SK-N-SH (cell line): ENCODE measurements around the gene CDK5RAP2. TPM values are rescaled to one million over a fixed set of nuclear protein-coding genes. Genes with fewer than 3 reads are reported as not detected.

ENCODE experiments used
- CTCF ChIA-PET: fragments of 300-600, 350-600 bp; formaldehyde crosslinking; extraction: SDS; loops from one replicate; lab custom pipeline; 2021; lab: Yijun Ruan, JAX
- POLR2A ChIA-PET: fragments of 350-600 bp; sonication (Branson Sonifier 250); formaldehyde crosslinking; extraction: SDS; loops from one replicate; lab custom pipeline; 2020; ENCODE audit warnings: antibody characterized with exemption, inconsistent platforms; lab: Yijun Ruan, JAX
- DNase-seq: peaks from one replicate; pipeline ENCODE4 v3.0.0; 2012
- H2AFZ ChIP-seq: fragments of 200-600 bp; sonication (generic); 2 replicates; pipeline ENCODE4 v1.8.1; 2016; ENCODE audit warnings: antibody characterized with exemption, mild to moderate bottlenecking, low read depth
- H3F3A ChIP-seq: fragments of 200-600 bp; sonication (generic); replicated peaks from 2 replicates; pipeline ENCODE3; 2016; ENCODE audit warnings: antibody characterized with exemption, mild to moderate bottlenecking; ENCODE audit not compliant: insufficient read depth
- H3K27ac ChIP-seq, 2 experiments: fragments of 200-500 bp in 1 of 2; fragments of 200-600 bp in 1 of 2; sonication (Bioruptor generic) in 1 of 2; sonication (generic), shearing (Covaris generic) in 1 of 2; 2 replicates each; pipeline versions ENCODE4 v1.5.1 to v1.6.1; 2014 to 2016; ENCODE audit warnings: low read depth in 2 of 2, inconsistent platforms in 1 of 2, low read length in 1 of 2, mild to moderate bottlenecking in 1 of 2, mixed read lengths in 1 of 2
- H3K27me3 ChIP-seq: fragments of 200-600 bp; sonication (generic), shearing (Covaris generic); 2 replicates; pipeline ENCODE4 v1.6.1; 2016; ENCODE audit warnings: mixed run types; ENCODE audit not compliant: insufficient read depth
- H3K36me3 ChIP-seq, 2 experiments: fragments of 200-500 bp in 1 of 2; fragments of 200-600 bp in 1 of 2; sonication (Bioruptor generic) in 1 of 2; sonication (generic) in 1 of 2; replicated peaks in 1 of 2; 2 replicates each; pipeline versions ENCODE3 to v1.5.1; 2014 to 2016; ENCODE audit warnings: low read length in 1 of 2, mild to moderate bottlenecking in 1 of 2; ENCODE audit not compliant: insufficient read depth in 2 of 2, control insufficient read depth in 1 of 2
- H3K4me1 ChIP-seq, 2 experiments: fragments of 200-500 bp in 1 of 2; fragments of 200-600 bp in 1 of 2; sonication (Bioruptor generic) in 1 of 2; sonication (generic), shearing (Covaris generic) in 1 of 2; 2 replicates each; pipeline versions ENCODE4 v1.5.1 to v1.6.1; 2014 to 2016; ENCODE audit warnings: low read depth in 1 of 2, low read length in 1 of 2, mixed run types in 1 of 2; ENCODE audit not compliant: insufficient read depth in 2 of 2, control insufficient read depth in 1 of 2
- H3K4me2 ChIP-seq: fragments of 200-600 bp; sonication (generic), shearing (Covaris generic); 2 replicates; pipeline ENCODE4 v1.6.1; 2017; ENCODE audit warnings: mixed run types
- H3K4me3 ChIP-seq, 2 experiments: fragments of 200-500 bp in 1 of 2; fragments of 200-600 bp in 1 of 2; sonication (Bioruptor generic) in 1 of 2; sonication (generic), shearing (Covaris generic) in 1 of 2; 2 replicates each; pipeline versions ENCODE4 v1.5.1 to v1.8.1; 2014 to 2016; ENCODE audit warnings: low read depth in 2 of 2, inconsistent platforms in 1 of 2, low read length in 1 of 2, mild to moderate bottlenecking in 1 of 2, mixed read lengths in 1 of 2, moderate library complexity in 1 of 2
- H3K79me2 ChIP-seq: fragments of 200-600 bp; sonication (generic); 2 replicates; pipeline ENCODE4 v1.8.1; 2017; ENCODE audit warnings: mild to moderate bottlenecking; ENCODE audit not compliant: insufficient read depth
- H3K9ac ChIP-seq: fragments of 200-600 bp; sonication (generic); 2 replicates; pipeline ENCODE4 v1.6.1; 2017; ENCODE audit warnings: mixed run types
- H3K9me2 ChIP-seq: fragments of 200-600 bp; sonication (generic); 2 replicates; pipeline ENCODE4 v1.6.1; 2017; ENCODE audit warnings: mixed run types
- H3K9me3 ChIP-seq: fragments of 200-600 bp; sonication (generic); 2 replicates; pipeline ENCODE4 v1.6.1; 2017; ENCODE audit warnings: mixed run types, mild to moderate bottlenecking, moderate library complexity
- H4K20me1 ChIP-seq: fragments of 200-600 bp; sonication (generic); 2 replicates; pipeline ENCODE4 v1.6.1; 2017; ENCODE audit warnings: mild to moderate bottlenecking, mixed run types; ENCODE audit not compliant: insufficient read depth
- CTCF ChIP-seq: fragments of 200-600 bp; sonication (generic); IDR thresholded peaks from 2 replicates; pipeline ENCODE4 v1.6.1; 2017; ENCODE audit warnings: antibody characterized with exemption, mild to moderate bottlenecking, moderate library complexity
- FOSL2 ChIP-seq: IDR thresholded peaks from 2 replicates; pipeline ENCODE4 v1.4.0; 2012; ENCODE audit warnings: low read depth, mild to moderate bottlenecking, moderate library complexity, borderline replicate concordance
- GABPA ChIP-seq: IDR thresholded peaks from 2 replicates; pipeline ENCODE4 v1.4.0; 2012; ENCODE audit warnings: low read depth, mild to moderate bottlenecking
- GATA2 ChIP-seq: sonication (generic); formaldehyde crosslinking; IDR thresholded peaks from 2 replicates; pipeline ENCODE4 v1.5.0; 2020; ENCODE audit warnings: mild to moderate bottlenecking, missing genetic modification reagents
- IRF3 ChIP-seq: fragments of 150-350 bp; IDR thresholded peaks from 2 replicates; pipeline ENCODE4 v1.6.1; 2016; ENCODE audit warnings: mild to moderate bottlenecking, low read depth, low read length
- JUND ChIP-seq: IDR thresholded peaks from 2 replicates; pipeline ENCODE4 v1.4.0; 2012
- MAX ChIP-seq: IDR thresholded peaks from 2 replicates; pipeline ENCODE4 v1.4.0; 2012; ENCODE audit warnings: low read depth
- MEF2A ChIP-seq: IDR thresholded peaks from 2 replicates; pipeline ENCODE4 v1.4.0; 2012; ENCODE audit warnings: low read depth, borderline replicate concordance
- MXI1 ChIP-seq: IDR thresholded peaks from 2 replicates; pipeline ENCODE4 v1.6.1; 2012; ENCODE audit warnings: mild to moderate bottlenecking, low read depth, low read length, improper control_type of control experiment
- NFIC ChIP-seq: IDR thresholded peaks from 2 replicates; pipeline ENCODE4 v1.4.0; 2012; ENCODE audit warnings: borderline replicate concordance
- NRF1 ChIP-seq: IDR thresholded peaks from 2 replicates; pipeline ENCODE4 v1.6.1; 2012; ENCODE audit warnings: low read depth, mild to moderate bottlenecking, low read length
- RAD21 ChIP-seq: IDR thresholded peaks from 2 replicates; pipeline ENCODE4 v1.6.1; 2012; ENCODE audit warnings: mild to moderate bottlenecking, low read length
- REST ChIP-seq: IDR thresholded peaks from 2 replicates; pipeline ENCODE4 v1.6.1; 2012; ENCODE audit warnings: mild to moderate bottlenecking, low read depth, low read length, moderate library complexity
- SMC3 ChIP-seq: IDR thresholded peaks from 2 replicates; pipeline ENCODE4 v1.6.1; 2012; ENCODE audit warnings: low read depth, low read length, improper control_type of control experiment
- TAF1 ChIP-seq: IDR thresholded peaks from 2 replicates; pipeline ENCODE4 v1.6.1; 2012; ENCODE audit warnings: low read depth, mild to moderate bottlenecking, low read length, moderate library complexity, borderline replicate concordance
- TEAD4 ChIP-seq: IDR thresholded peaks from 2 replicates; pipeline ENCODE4 v1.4.0; 2012; ENCODE audit warnings: mild to moderate bottlenecking, borderline replicate concordance; ENCODE audit not compliant: insufficient read depth
- USF1 ChIP-seq: IDR thresholded peaks from 2 replicates; pipeline ENCODE4 v1.4.0; 2012; ENCODE audit warnings: low read depth, borderline replicate concordance
- YY1 ChIP-seq: IDR thresholded peaks from 2 replicates; pipeline ENCODE4 v1.4.0; 2012; ENCODE audit warnings: low read depth, mild to moderate bottlenecking
- ZBTB33 ChIP-seq: IDR thresholded peaks from 2 replicates; pipeline ENCODE4 v1.4.0; 2012; ENCODE audit warnings: low read depth, borderline replicate concordance
- WGBS: methylation state at CpG from one replicate; pipeline ENCODE4 v1.1.6; 2017; ENCODE audit warnings: low lambda C conversion rate; 5-methylcytosine and 5-hydroxymethylcytosine counted together
- polyA plus RNA-seq, 3 experiments: library from polyadenylated mRNA; depleted of rRNA; stranded (reverse); fragments of >200 nt; gene quantifications; 2 replicates each; pipeline ENCODE4 v1.2.3, GENCODE V29; 2012

The CDK5RAP2 gene
- polyA plus RNA-seq, 1 of the 3 experiments (the other 2 are of a cell fraction), result 20.7 TPM

- H3K9ac ChIP-seq, result no peak overlapping the region
- TF ChIP-seq JUND (no peak), TAF1 (no peak), MAX (no peak), TEAD4 (no peak), NFIC (no peak), GABPA (no peak), IRF3 (no peak), NRF1 (no peak), MEF2A (no peak), USF1 (no peak), SMC3 (no peak), ZBTB33 (no peak), YY1 (no peak)
These were observed 47.1 kb downstream of the CDK5RAP2 start for GRCh38 chr9:120532891-120533290.

GRCh38 chr9:120532475-120532874 lies 47.5 kb downstream of the CDK5RAP2 start:
- H3K9ac ChIP-seq, result no peak overlapping the region
- H3F3A ChIP-seq, result no peaks in the 10 kb centered on the region
- no peaks in the 10 kb centered on the region for H4K20me1 ChIP-seq
- CTCF ChIA-PET, result interaction anchor here (0.6 to 1.9 kb wide), 13 partner anchors 10 to 182 kb away, joined by 3 to 7 read pairs (median 4); no protein-coding TSS in a partner anchor
- H3K9me2 ChIP-seq, result no peaks in the 10 kb centered on the region
- H3K4me3 ChIP-seq, result no peak overlapping the region
- WGBS, result 97% methylated on average over 4 of the region's 6 CpGs
- peaks cover 5 to 6% of the 10 kb centered on the region in 2 experiments; a peak in 2 of 4 replicates for H3K4me1 ChIP-seq
- H2AFZ ChIP-seq, result no peak overlapping the region
- no peak overlapping the region for H3K27ac ChIP-seq
- H3K79me2 ChIP-seq, result no peaks in the 10 kb centered on the region
- POLR2A ChIA-PET, result no interaction called here
- H3K4me2 ChIP-seq, result no peak overlapping the region
- peaks cover 24 to 64% of the 10 kb centered on the region in 2 experiments for H3K36me3 ChIP-seq
- H3K9me3 ChIP-seq, result no peaks in the 10 kb centered on the region
- DNase-seq, result no peak
- H3K27me3 ChIP-seq, result no peaks in the 10 kb centered on the region
- TF ChIP-seq RAD21 (no peak), FOSL2 (no peak), YY1 (no peak), NFIC (no peak), MXI1 (no peak), TAF1 (no peak), CTCF (no peak), GATA2 (CRISPR knock-in tag) (no peak), REST (no peak)

More at GRCh38 chr9:120532891-120533290, 47.1 kb downstream of the CDK5RAP2 start:
- no peak overlapping the region for H3K4me3 ChIP-seq
- no peaks in the 10 kb centered on the region for H3K79me2 ChIP-seq
- peaks cover 6 to 7% of the 10 kb centered on the region in 2 experiments; a peak in 3 of 4 replicates for H3K4me1 ChIP-seq
- H3K9me2 ChIP-seq, result no peaks in the 10 kb centered on the region
- no peak overlapping the region for H3K27ac ChIP-seq
- DNase-seq, result no peak
- H2AFZ ChIP-seq, result no peak overlapping the region
- no peaks in the 10 kb centered on the region for H3F3A ChIP-seq
- no peaks in the 10 kb centered on the region for H4K20me1 ChIP-seq
- whole genome bisulfite sequencing, result 97% methylated on average over 10 of the region's 10 CpGs
- peaks cover 23 to 64% of the 10 kb centered on the region in 2 experiments for H3K36me3 ChIP-seq
- no peaks in the 10 kb centered on the region for H3K27me3 ChIP-seq
- H3K4me2 ChIP-seq, result no peak overlapping the region
- H3K9me3 ChIP-seq, result no peaks in the 10 kb centered on the region
- CTCF ChIA-PET, result interaction anchor here (0.7 to 1.9 kb wide), 8 partner anchors 14 to 183 kb away, joined by 3 to 7 read pairs (median 4); no protein-coding TSS in a partner anchor
- POLR2A ChIA-PET, result no interaction called here
